ENCODE data around the gene PDE3A.
"Not testable (repeated sequence)": the region's sequence is repeated elsewhere in the genome, so short reads cannot be mapped to it uniquely, and the experiment has no call there.

Gene PDE3A

DNA sequence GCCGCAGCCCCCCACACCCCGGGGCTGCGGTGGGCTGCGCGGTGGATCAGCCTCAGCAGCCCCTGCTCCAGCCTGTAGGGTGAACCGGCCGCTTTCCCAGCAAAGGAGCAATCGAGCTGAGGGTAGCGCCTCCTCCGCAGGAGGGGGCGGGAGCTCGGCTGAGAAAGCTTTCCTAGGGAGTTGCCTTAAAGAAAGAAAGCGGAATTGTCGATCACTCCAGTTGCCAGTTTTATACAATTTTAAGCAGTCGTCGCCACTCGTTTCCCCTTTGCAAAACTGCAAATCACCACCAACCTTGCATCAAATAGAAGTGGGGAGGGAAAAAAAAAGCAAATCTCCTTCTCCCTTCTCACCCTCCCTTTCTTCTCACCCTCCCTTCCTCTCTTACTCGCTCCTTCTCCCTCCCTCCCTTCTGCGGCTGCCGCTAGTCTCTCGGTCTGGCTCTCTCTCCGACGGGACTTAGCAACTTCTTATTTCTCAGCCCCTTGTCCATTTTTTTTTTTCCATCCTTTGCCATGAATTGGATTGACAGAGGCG lies at the start of gene PDE3A:
Gene PDE3A (plus strand): TSS at position 424 of the 537 bp plus-strand sequence. CDS start 748 bp downstream, outside the sequence.
- no peak for DNase-seq

GRCh38 chr12:20319366-20319765 lies 49.0 kb upstream of the PDE3A start:
- no peak for DNase-seq

DNA sequence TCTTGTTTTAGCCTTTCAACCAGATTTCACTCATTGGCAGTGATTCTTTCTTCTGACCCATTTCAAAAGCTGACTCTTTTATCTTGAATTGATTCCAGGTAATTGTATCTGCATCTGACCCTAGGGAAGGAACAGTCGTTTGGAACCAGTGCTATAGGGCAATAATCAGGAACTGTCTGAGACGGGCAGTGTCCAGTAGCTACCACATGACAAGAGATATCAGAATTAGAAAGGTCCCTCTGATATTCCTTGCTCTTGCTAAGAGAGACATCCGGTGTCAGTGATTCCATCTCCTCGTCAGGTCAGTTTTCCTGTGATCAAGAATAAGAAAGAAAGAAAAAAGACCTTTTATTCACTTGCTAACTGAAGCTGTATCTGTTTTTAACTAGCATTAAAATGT lies 47.8 kb upstream of the PDE3A start:
- DNase-seq, result no peak

DNA sequence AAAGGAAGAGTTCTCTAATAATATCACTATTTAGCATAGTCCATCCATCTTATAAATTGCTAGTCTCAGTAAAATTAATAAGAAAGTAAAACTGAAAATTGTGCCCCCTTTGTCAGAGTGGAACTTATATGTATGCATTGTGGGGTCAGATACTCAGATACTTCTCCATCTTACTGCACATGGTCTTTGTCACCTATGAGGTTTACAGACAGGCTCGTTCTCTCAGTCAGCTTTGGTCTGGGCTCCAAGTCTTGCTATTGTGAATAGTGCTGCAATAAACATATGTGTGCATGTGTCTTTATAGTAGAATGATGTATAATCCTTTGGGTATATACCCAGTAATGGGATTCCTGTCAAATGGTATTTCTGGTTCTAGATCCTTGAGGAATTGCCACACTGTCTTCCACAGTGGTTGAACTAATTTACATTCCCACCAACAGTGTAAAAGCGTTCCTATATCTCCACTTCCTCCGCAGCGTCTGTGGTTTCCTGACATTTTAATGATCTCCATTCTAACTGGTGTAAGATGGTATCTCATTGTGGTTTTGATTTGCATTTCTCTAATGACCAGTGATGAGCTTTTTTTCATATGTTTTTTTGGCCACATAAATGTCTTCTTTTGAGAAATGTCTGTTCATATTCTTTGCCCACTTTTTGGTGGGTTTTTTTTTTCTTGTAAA lies 37.4 kb upstream of the PDE3A start:
- not testable (repeated sequence) for DNase-seq

DNA sequence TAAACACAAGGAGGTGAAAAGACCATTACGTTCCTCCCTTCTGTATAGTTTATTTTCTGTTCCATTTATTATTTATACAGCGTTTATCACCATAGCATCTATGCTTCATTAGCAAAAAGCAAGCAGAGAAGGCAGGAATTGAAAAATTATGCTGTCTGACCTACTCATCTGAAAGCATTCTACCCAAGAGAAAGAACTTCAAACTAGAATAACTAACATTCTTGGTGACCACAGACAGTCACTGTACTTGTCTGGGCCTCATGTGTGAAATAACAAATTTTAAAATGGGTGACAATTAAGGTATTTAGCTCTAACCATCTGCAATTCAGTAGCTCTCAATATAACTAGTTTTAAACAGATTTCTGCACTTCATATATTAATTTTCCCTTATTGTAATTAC lies 29.3 kb upstream of the PDE3A start:
- DNase-seq, result no peak

DNA sequence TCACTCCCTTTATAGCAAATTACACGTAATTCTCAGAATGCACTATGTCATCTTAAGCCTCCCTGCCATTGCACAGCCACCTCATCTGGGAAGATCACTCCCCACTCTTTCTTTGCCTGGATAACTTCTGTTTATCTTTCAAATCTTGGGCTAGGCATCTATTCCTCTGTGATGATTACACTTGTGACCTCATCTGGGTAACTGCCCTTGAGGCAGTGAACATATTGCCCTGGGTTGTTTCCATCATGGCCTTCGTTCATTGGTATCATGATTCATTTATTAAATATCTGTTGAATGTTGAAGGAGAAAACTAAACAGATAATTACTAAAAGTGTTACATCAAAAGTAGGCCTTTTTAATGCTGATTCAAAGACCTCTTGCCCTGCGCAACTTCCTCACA lies 26.2 kb upstream of the PDE3A start:
- no peak for DNase-seq

GRCh38 chr12:20345866-20346265 lies 22.5 kb upstream of the PDE3A start:
- DNase-seq, result no peak

DNA sequence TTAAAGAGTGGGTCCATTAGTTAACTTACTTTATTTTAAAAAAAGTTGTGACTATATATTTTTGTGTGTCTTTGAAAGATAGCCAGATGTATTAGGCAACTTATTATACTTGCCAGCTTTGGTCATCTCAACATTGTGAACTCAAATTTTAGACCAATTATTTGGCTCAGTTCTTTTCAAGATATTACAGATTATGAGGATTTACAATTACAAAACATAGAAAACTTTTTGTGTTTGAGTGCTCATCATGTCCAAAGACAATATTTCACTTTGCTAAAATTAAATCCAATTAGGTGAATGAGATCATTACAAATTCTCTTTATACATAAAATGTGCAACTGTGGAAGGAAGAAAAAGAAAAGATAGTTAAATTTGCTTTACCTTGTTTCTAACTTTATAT lies 18.3 kb upstream of the PDE3A start:
- DNase-seq, result no peak

- DNase-seq, result no peak
Observed at GRCh38 chr12:20350495-20350894, 17.8 kb upstream of the PDE3A start.

DNA sequence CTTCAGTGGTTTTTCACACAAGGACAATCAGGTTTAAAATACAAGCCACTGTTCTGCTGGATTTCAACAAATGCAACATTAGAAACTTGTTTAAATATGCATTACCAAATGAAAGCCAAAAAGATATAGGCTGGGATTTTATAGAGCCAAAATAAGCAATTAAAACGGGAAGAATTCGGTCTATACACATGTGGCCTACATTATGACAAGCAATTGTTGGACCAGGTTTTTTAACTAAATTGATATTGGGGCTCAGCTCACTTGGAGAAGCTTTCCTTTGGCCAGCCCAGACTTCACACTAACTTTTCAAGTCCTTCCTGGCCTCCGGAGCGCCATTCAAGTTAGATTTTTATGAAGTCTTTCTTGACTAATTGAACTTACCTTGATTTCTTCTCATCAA lies 16.9 kb upstream of the PDE3A start:
- DNase-seq, result no peak

- no peak for DNase-seq
Observed at GRCh38 chr12:20356048-20356447, 12.3 kb upstream of the PDE3A start.

DNA sequence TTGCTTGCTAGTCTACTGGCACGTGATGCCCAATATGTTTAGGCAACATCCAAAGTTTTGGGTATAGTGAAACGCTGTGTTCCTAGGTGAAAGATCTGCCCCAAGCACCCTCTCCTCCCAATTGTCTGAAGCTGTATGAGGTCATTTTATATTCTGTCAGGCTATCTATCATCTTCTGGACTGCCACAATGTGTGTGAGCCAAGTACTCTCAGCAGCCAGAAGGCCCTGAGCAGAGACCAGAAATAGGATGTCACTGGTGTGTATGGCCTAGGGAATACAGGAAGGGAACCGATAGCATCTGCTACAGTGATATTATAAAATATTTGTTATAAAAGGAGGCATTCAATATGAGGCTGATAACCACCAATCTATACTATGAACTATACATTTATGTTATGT lies 7.9 kb upstream of the PDE3A start:
- no peak for DNase-seq

- no peak for DNase-seq
Observed at GRCh38 chr12:20361416-20361815, 6.9 kb upstream of the PDE3A start.

DNA sequence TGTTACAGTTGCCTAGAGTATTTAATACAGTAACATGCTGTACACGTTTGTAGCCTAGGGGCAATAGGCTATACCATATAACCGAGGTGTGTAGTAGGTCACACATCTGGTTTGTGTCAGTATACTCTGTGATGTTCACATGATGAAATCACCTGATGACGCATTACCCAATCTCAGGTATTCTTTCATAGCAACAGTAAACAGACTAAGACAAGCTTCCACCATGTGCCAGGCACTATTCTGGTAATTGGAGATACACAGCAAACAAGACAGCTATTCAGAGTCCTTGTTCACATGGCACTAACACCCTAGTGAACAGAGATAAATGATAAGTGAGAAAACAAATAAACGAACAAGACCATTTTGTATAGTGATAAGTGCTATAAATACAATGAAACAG lies 3.8 kb upstream of the PDE3A start:
- no peak for DNase-seq

DNA sequence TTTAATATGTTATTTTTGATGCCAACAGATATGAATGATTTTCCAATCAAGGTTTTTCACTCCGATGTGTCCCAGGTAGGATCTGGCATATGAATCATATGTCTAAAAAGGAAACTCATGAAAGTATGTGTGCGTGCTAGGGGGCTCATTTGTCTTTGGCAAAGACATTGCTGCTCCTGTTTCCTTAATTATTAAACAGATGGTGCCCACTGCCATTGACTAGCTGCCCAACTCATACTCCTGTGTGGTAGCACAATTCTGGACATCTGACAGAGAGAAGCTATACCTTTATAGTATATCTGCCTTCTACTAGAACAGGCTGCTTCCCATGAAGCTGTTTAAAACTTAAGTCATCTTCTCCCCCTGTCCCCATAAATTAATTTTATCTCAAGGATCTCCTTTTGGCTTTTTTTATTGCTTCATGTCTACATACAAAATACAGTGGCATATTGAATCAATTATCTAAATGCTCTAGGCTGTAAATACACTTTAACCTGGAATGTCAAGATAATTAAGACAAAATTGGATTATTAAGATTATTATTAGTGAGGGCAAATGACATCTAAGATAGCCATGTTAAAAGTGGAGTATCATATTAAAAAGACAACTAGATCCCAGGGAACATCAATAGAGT lies 1.4 kb upstream of the PDE3A start:
- no peak for DNase-seq

GRCh38 chr12:20367583-20368113 lies 689 bp upstream of the PDE3A start:
- DNase-seq, result no peak

DNA sequence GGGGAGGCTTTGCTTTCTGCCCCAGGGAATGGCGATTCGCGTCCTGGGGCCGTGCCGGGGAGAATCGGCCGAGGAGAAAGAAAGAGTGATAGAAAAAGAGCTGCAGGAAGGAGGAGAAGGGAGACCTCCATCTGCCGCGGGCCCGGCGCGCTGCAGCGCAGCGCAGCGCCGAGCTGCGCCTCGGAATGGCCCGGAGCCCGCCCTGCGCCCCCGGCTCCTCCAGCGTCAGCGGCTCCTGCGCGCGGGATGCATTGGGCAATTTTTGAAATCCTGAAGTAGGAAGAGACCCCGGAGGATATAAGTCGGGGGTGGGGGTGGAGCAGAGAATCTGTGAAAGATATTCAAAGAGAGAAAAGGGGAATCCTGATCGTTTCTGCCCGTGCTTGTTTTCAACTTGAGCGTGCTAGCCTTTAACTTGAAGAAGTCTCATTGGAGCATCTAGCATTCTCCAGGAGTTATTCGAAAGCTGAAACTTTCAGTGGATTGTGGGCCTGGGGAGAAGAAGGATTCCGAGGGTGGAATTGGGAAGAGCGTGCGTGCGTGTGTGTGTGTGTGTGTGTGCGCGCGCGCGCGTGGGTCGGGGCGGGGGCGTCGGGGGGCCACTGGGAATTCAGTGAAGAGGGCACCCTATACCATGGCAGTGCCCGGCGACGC lies 441 bp downstream of the PDE3A start:
- DNase-seq, result no peak

- no peak for DNase-seq
Observed at GRCh38 chr12:20369305-20370013, 1.1 kb downstream of the PDE3A start.

GRCh38 chr12:20370014-20370386 lies 1.7 kb downstream of the PDE3A start:
- DNase-seq, result no peak

- DNase-seq, result no peak
Observed at GRCh38 chr12:20370866-20371519, 2.7 kb downstream of the PDE3A start.

- no peak for DNase-seq
Observed at GRCh38 chr12:20372326-20373096, 4.2 kb downstream of the PDE3A start.

- no peak for DNase-seq
Observed at GRCh38 chr12:20374795-20375194, 6.5 kb downstream of the PDE3A start.

Measured in activated naive CD4-positive, alpha-beta T cell (primary cell).